Measurements from ENCODE around the gene SLC22A16.
"Not testable (repeated sequence)": the region's sequence is repeated elsewhere in the genome, so short reads cannot be mapped to it uniquely, and the experiment has no call there.

Gene SLC22A16

GRCh38 chr6:110490110-110490509, 13.7 kb upstream of the SLC22A16 start:
- ChIA-PET CTCF (no interaction called here), POLR2A (no interaction called here)
- Histone ChIP-seq H3K4me1 (ENCODE audit: control extremely low read depth in 1 of 4, control insufficient read depth in 4 of 4, insufficient read depth in 4 of 4, low read length in 3 of 4) (peaks cover 0 to 12% (median 8%) of the 10 kb centered on the region in 4 experiments), H3K9me3 (ENCODE audit: control extremely low read depth in 1 of 5, control insufficient read depth in 4 of 5, insufficient read depth in 2 of 5, low read depth in 1 of 5, low read length in 4 of 5) (no peaks in the 10 kb centered on the region), H3K36me3 (ENCODE audit: control insufficient read depth in 4 of 4, insufficient read depth in 4 of 4, low read length in 3 of 4) (no peaks in the 10 kb centered on the region), H3K4me3 (ENCODE audit: control insufficient read depth in 1 of 7, extremely low read depth in 1 of 7, insufficient read depth in 4 of 7, low read depth in 2 of 7, low read length in 6 of 7) (no peak overlapping the region), H3K27ac (ENCODE audit: insufficient read depth in 1 of 2, low read depth in 1 of 2, low read length in 2 of 2, poor library complexity in 1 of 2, severe bottlenecking in 2 of 2) (no peak overlapping the region), H3K27me3 (replicated peaks in 2 of 5; ENCODE audit: control insufficient read depth in 4 of 5, insufficient read depth in 5 of 5, low read length in 4 of 5) (no peaks in the 10 kb centered on the region)
- 100% methylated on average over 2 of the region's 3 CpGs for WGBS (ENCODE audit: insufficient coverage)
- DNase-seq, result no peak

- H3K9me3 ChIP-seq (ENCODE audit: control extremely low read depth in 1 of 5, control insufficient read depth in 4 of 5, insufficient read depth in 2 of 5, low read depth in 1 of 5, low read length in 4 of 5), result no peaks in the 10 kb centered on the region
- H3K4me1 ChIP-seq (ENCODE audit: control extremely low read depth in 1 of 4, control insufficient read depth in 4 of 4, insufficient read depth in 4 of 4, low read length in 3 of 4), result peaks cover 0 to 24% (median 10%) of the 10 kb centered on the region in 4 experiments
- POLR2A ChIA-PET, result no interaction called here
- no peak overlapping the region for H3K27ac ChIP-seq (ENCODE audit: insufficient read depth in 1 of 2, low read depth in 1 of 2, low read length in 2 of 2, poor library complexity in 1 of 2, severe bottlenecking in 2 of 2)
- WGBS (ENCODE audit: insufficient coverage), result 100% methylated on average over 4 of the region's 6 CpGs
- CTCF ChIA-PET, result no interaction called here
- no peaks in the 10 kb centered on the region for H3K36me3 ChIP-seq (ENCODE audit: control insufficient read depth in 4 of 4, insufficient read depth in 4 of 4, low read length in 3 of 4)
- no peaks in the 10 kb centered on the region for H3K27me3 ChIP-seq (replicated peaks in 2 of 5; ENCODE audit: control insufficient read depth in 4 of 5, insufficient read depth in 5 of 5, low read length in 4 of 5)
- DNase-seq, result no peak
- H3K4me3 ChIP-seq (ENCODE audit: control insufficient read depth in 1 of 7, extremely low read depth in 1 of 7, insufficient read depth in 4 of 7, low read depth in 2 of 7, low read length in 6 of 7), result no peak overlapping the region
These were observed 12.3 kb upstream of the SLC22A16 start for GRCh38 chr6:110488606-110489190.

GRCh38 chr6:110487968-110488381, 11.6 kb upstream of the SLC22A16 start:
- H3K27me3 ChIP-seq (replicated peaks in 2 of 5; ENCODE audit: control insufficient read depth in 4 of 5, insufficient read depth in 5 of 5, low read length in 4 of 5); H3K9me3 ChIP-seq (ENCODE audit: control extremely low read depth in 1 of 5, control insufficient read depth in 4 of 5, insufficient read depth in 2 of 5, low read depth in 1 of 5, low read length in 4 of 5); POLR2A ChIA-PET; H3K4me3 ChIP-seq (ENCODE audit: control insufficient read depth in 1 of 7, extremely low read depth in 1 of 7, insufficient read depth in 4 of 7, low read depth in 2 of 7, low read length in 6 of 7); H3K36me3 ChIP-seq (ENCODE audit: control insufficient read depth in 4 of 4, insufficient read depth in 4 of 4, low read length in 3 of 4); DNase-seq; H3K27ac ChIP-seq (ENCODE audit: insufficient read depth in 1 of 2, low read depth in 1 of 2, low read length in 2 of 2, poor library complexity in 1 of 2, severe bottlenecking in 2 of 2); CTCF ChIA-PET: not testable (repeated sequence)
- 95% methylated on average over 3 of the region's 3 CpGs for WGBS (ENCODE audit: insufficient coverage)
- H3K4me1 ChIP-seq (ENCODE audit: control extremely low read depth in 1 of 4, control insufficient read depth in 4 of 4, insufficient read depth in 4 of 4, low read length in 3 of 4), result peaks cover 0 to 24% (median 10%) of the 10 kb centered on the region in 4 experiments

DNA sequence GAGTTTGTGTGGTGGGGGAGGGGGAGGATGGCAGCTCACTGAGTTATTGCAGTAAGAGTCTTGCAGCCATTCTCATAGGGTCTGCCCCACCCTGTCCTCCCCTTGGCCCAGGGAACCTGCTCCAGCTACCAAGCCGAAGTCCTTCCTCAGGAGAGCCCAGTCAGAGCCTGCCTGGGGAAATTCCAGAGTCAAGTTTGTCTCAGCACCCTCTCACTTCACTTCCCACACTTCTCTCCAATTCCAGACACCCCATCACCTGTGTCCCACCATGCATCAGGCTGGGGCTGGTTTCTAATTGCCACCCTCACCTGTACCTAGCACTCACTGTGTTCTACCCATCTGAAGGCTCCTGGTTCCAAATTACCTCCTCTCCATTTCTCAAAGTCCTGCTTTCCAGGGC, 10.3 kb upstream of the SLC22A16 start:
- Histone ChIP-seq H3K9me3 (ENCODE audit: control extremely low read depth in 1 of 5, control insufficient read depth in 4 of 5, insufficient read depth in 2 of 5, low read depth in 1 of 5, low read length in 4 of 5) (peaks cover 0 to 6% (median 2%) of the 10 kb centered on the region in 5 experiments), H3K4me1 (ENCODE audit: control extremely low read depth in 1 of 4, control insufficient read depth in 4 of 4, insufficient read depth in 4 of 4, low read length in 3 of 4) (peaks cover 2 to 21% (median 10%) of the 10 kb centered on the region in 4 experiments), H3K36me3 (ENCODE audit: control insufficient read depth in 4 of 4, insufficient read depth in 4 of 4, low read length in 3 of 4) (peaks cover 0 to 4% (median 0%) of the 10 kb centered on the region in 4 experiments), H3K27ac (ENCODE audit: insufficient read depth in 1 of 2, low read depth in 1 of 2, low read length in 2 of 2, poor library complexity in 1 of 2, severe bottlenecking in 2 of 2) (no peak overlapping the region), H3K27me3 (replicated peaks in 2 of 5; ENCODE audit: control insufficient read depth in 4 of 5, insufficient read depth in 5 of 5, low read length in 4 of 5) (no peaks in the 10 kb centered on the region), H3K4me3 (ENCODE audit: control insufficient read depth in 1 of 7, extremely low read depth in 1 of 7, insufficient read depth in 4 of 7, low read depth in 2 of 7, low read length in 6 of 7) (no peak overlapping the region)
- WGBS (ENCODE audit: insufficient coverage), result 100% methylated on average over 1 of the region's 1 CpG
- no peak for DNase-seq
- ChIA-PET CTCF (no interaction called here), POLR2A (no interaction called here)

DNA sequence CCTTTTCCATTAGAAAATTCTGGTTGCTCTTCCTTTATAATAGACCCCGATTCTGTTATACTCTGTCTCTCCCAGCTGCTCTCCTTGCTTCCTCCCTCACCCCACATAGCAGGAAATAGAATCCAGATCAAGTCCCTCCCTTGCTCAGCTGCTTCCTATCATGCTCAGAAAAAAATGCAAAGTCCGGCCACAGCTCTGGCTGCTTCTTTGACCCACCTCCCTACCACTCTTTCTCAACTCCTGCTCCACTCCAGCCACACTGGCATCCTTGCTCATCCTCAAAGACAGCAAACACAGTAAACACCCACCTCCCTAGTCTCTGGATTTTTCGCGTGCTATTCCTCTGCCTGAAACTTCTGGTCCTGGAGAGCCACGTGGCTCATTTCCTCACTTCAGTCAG, 9.1 kb upstream of the SLC22A16 start:
- peaks cover 0 to 6% (median 2%) of the 10 kb centered on the region in 5 experiments for H3K9me3 ChIP-seq (ENCODE audit: control extremely low read depth in 1 of 5, control insufficient read depth in 4 of 5, insufficient read depth in 2 of 5, low read depth in 1 of 5, low read length in 4 of 5)
- ChIA-PET CTCF (interaction anchor here (0.5 to 1.0 kb wide), 2 partner anchors 33 to 35 kb away, joined by 3 to 4 read pairs; no protein-coding TSS in a partner anchor), POLR2A (interaction anchor here (0.6 kb wide), 1 partner anchor 94 kb away, joined by 3 read pairs; no protein-coding TSS in a partner anchor)
- H3K36me3 ChIP-seq (ENCODE audit: control insufficient read depth in 4 of 4, insufficient read depth in 4 of 4, low read length in 3 of 4), result peaks cover 0 to 4% (median 0%) of the 10 kb centered on the region in 4 experiments
- H3K4me1 ChIP-seq (ENCODE audit: control extremely low read depth in 1 of 4, control insufficient read depth in 4 of 4, insufficient read depth in 4 of 4, low read length in 3 of 4), result peaks cover 2 to 19% (median 10%) of the 10 kb centered on the region in 4 experiments
- no peaks in the 10 kb centered on the region for H3K27me3 ChIP-seq (replicated peaks in 2 of 5; ENCODE audit: control insufficient read depth in 4 of 5, insufficient read depth in 5 of 5, low read length in 4 of 5)
- no peak overlapping the region for H3K27ac ChIP-seq (ENCODE audit: insufficient read depth in 1 of 2, low read depth in 1 of 2, low read length in 2 of 2, poor library complexity in 1 of 2, severe bottlenecking in 2 of 2)
- 0% methylated on average over 1 of the region's 5 CpGs for WGBS (ENCODE audit: insufficient coverage)
- no peak for DNase-seq
- H3K4me3 ChIP-seq (ENCODE audit: control insufficient read depth in 1 of 7, extremely low read depth in 1 of 7, insufficient read depth in 4 of 7, low read depth in 2 of 7, low read length in 6 of 7), result peak overlapping the region in 2 of 7 experiments; percentile 0 to 21

DNA sequence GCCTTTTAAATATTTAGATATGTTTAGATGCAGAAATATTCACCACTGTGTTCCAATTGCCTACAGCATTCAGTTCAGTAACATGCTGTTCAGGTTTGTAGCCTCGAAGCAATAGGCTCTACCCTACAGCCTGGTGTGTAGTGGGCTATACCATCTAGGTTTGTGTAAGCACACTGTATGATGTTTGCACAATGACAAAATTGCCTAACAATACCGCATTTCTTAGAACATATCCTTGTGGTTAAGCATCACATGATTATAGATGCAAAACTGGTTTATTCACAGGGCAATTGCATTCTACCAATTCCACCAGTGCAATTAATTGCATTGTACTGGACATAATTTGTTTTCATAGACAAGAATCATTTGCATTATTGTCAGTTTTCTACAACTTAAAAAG, 7.9 kb upstream of the SLC22A16 start:
- DNase-seq, result peak in 2 of 3 donors; percentile 35 to 45
- Histone ChIP-seq H3K4me1 (ENCODE audit: control extremely low read depth in 1 of 4, control insufficient read depth in 4 of 4, insufficient read depth in 4 of 4, low read length in 3 of 4) (peaks cover 2 to 19% (median 10%) of the 10 kb centered on the region in 4 experiments), H3K9me3 (ENCODE audit: control extremely low read depth in 1 of 5, control insufficient read depth in 4 of 5, insufficient read depth in 2 of 5, low read depth in 1 of 5, low read length in 4 of 5) (peaks cover 0 to 6% (median 2%) of the 10 kb centered on the region in 5 experiments), H3K27me3 (replicated peaks in 2 of 5; ENCODE audit: control insufficient read depth in 4 of 5, insufficient read depth in 5 of 5, low read length in 4 of 5) (no peaks in the 10 kb centered on the region), H3K36me3 (ENCODE audit: control insufficient read depth in 4 of 4, insufficient read depth in 4 of 4, low read length in 3 of 4) (peaks cover 0 to 9% (median 0%) of the 10 kb centered on the region in 4 experiments), H3K4me3 (ENCODE audit: control insufficient read depth in 1 of 7, extremely low read depth in 1 of 7, insufficient read depth in 4 of 7, low read depth in 2 of 7, low read length in 6 of 7) (no peak overlapping the region), H3K27ac (ENCODE audit: insufficient read depth in 1 of 2, low read depth in 1 of 2, low read length in 2 of 2, poor library complexity in 1 of 2, severe bottlenecking in 2 of 2) (no peak overlapping the region)
- ChIA-PET POLR2A (interaction anchor here (0.6 kb wide), 1 partner anchor 1026 kb away, joined by 3 read pairs; no protein-coding TSS in a partner anchor), CTCF (interaction anchor here (0.6 to 1.5 kb wide), 2 partner anchors 31 to 1659 kb away, joined by 3 read pairs; no protein-coding TSS in a partner anchor)
- no CpG with 5 or more reads among the region's 2 CpGs for WGBS (ENCODE audit: insufficient coverage)

DNA sequence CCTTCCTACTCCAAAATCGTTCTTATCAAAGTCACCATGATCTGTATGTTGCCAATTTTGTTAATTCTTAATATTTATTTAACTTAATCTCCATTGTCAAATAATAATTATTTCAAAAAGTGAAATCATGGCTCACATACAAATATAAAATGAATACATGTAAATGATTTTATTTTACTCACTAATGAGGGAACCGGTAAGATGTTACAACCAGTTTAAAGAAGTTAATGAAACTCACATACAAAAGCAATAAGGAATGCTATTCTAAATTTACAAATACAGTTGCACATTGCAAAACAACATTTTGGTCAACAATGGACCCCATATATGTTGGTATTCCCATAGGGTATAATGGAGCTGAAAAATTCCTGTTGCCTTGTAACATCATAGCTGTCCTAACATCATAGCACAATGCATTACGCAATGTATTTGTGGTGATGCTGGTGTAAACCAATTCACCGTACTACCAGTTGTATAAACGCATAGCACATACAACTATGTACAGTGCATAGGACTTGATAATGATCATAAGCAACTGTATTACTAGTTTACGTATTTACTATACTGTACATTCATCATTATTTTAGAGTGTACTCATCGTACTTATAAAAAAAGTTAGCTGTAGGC, 6.5 kb upstream of the SLC22A16 start:
- Histone ChIP-seq H3K27ac (ENCODE audit: insufficient read depth in 1 of 2, low read depth in 1 of 2, low read length in 2 of 2, poor library complexity in 1 of 2, severe bottlenecking in 2 of 2) (no peak overlapping the region), H3K4me3 (ENCODE audit: control insufficient read depth in 1 of 7, extremely low read depth in 1 of 7, insufficient read depth in 4 of 7, low read depth in 2 of 7, low read length in 6 of 7) (no peak overlapping the region), H3K36me3 (ENCODE audit: control insufficient read depth in 4 of 4, insufficient read depth in 4 of 4, low read length in 3 of 4) (peaks cover 0 to 14% (median 0%) of the 10 kb centered on the region in 4 experiments), H3K27me3 (replicated peaks in 2 of 5; ENCODE audit: control insufficient read depth in 4 of 5, insufficient read depth in 5 of 5, low read length in 4 of 5) (no peaks in the 10 kb centered on the region), H3K4me1 (ENCODE audit: control extremely low read depth in 1 of 4, control insufficient read depth in 4 of 4, insufficient read depth in 4 of 4, low read length in 3 of 4) (peaks cover 2 to 19% (median 10%) of the 10 kb centered on the region in 4 experiments), H3K9me3 (ENCODE audit: control extremely low read depth in 1 of 5, control insufficient read depth in 4 of 5, insufficient read depth in 2 of 5, low read depth in 1 of 5, low read length in 4 of 5) (peaks cover 0 to 6% (median 2%) of the 10 kb centered on the region in 5 experiments)
- ChIA-PET POLR2A (no interaction called here), CTCF (interaction anchor here (1.2 kb wide), 1 partner anchor 9 kb away, joined by 4 read pairs; no protein-coding TSS in a partner anchor)
- 100% methylated on average over 1 of the region's 7 CpGs for WGBS (ENCODE audit: insufficient coverage)
- DNase-seq, result no peak

Data from common myeloid progenitor, CD34-positive (primary cell).